NCI-H446 treated with DMSO at 0.1 percent for 48 hours (cell line): Measurements from ENCODE around the gene ITGB6.

Experiments
- DNase-seq: peaks from one replicate; lab custom pipeline; 2025; lab: John Stamatoyannopoulos, UW

ITGB6 gene

GRCh38 chr2:160199683-160200389, at the start of gene ITGB6:
Gene ITGB6 (minus strand): TSS chr2:160200272. CDS start chr2:160200063, 209 bp downstream.
- DNase-seq = no peak

GRCh38 chr2:160247296-160248035, 47.4 kb upstream of the ITGB6 start:
- peak; percentile 70 for DNase-seq

GRCh38 chr2:160246356-160246755, 46.3 kb upstream of the ITGB6 start:
- no peak for DNase-seq

- DNase-seq = no peak
Observed at GRCh38 chr2:160245614-160246155, 45.6 kb upstream of the ITGB6 start.

- DNase-seq = no peak
Observed at GRCh38 chr2:160242893-160243564, 43.0 kb upstream of the ITGB6 start.

GRCh38 chr2:160241251-160242137, 41.4 kb upstream of the ITGB6 start:
- peak; percentile 83 for DNase-seq

- DNase-seq = no peak
Observed at GRCh38 chr2:160239436-160239835, 39.4 kb upstream of the ITGB6 start.

- no peak for DNase-seq
Observed at GRCh38 chr2:160238392-160238791, 38.3 kb upstream of the ITGB6 start.

GRCh38 chr2:160232905-160233475, 32.9 kb upstream of the ITGB6 start:
- no peak for DNase-seq

- no peak for DNase-seq
Observed at GRCh38 chr2:160229591-160229990, 29.5 kb upstream of the ITGB6 start.

- DNase-seq = no peak
Observed at GRCh38 chr2:160228141-160228917, 28.3 kb upstream of the ITGB6 start.

GRCh38 chr2:160227293-160227915, 27.3 kb upstream of the ITGB6 start:
- no peak for DNase-seq

GRCh38 chr2:160226367-160226766, 26.3 kb upstream of the ITGB6 start:
- DNase-seq = no peak

GRCh38 chr2:160225722-160226121, 25.6 kb upstream of the ITGB6 start:
- peak; percentile 22 for DNase-seq

- no peak for DNase-seq
Observed at GRCh38 chr2:160224507-160224906, 24.4 kb upstream of the ITGB6 start.

- peak; percentile 4 for DNase-seq
Observed at GRCh38 chr2:160224060-160224459, 24.0 kb upstream of the ITGB6 start.

GRCh38 chr2:160223560-160223959, 23.5 kb upstream of the ITGB6 start:
- DNase-seq = no peak

GRCh38 chr2:160222546-160223283, 22.6 kb upstream of the ITGB6 start:
- DNase-seq = no peak
